Measurements from ENCODE around the gene CNTRL.

DNA sequence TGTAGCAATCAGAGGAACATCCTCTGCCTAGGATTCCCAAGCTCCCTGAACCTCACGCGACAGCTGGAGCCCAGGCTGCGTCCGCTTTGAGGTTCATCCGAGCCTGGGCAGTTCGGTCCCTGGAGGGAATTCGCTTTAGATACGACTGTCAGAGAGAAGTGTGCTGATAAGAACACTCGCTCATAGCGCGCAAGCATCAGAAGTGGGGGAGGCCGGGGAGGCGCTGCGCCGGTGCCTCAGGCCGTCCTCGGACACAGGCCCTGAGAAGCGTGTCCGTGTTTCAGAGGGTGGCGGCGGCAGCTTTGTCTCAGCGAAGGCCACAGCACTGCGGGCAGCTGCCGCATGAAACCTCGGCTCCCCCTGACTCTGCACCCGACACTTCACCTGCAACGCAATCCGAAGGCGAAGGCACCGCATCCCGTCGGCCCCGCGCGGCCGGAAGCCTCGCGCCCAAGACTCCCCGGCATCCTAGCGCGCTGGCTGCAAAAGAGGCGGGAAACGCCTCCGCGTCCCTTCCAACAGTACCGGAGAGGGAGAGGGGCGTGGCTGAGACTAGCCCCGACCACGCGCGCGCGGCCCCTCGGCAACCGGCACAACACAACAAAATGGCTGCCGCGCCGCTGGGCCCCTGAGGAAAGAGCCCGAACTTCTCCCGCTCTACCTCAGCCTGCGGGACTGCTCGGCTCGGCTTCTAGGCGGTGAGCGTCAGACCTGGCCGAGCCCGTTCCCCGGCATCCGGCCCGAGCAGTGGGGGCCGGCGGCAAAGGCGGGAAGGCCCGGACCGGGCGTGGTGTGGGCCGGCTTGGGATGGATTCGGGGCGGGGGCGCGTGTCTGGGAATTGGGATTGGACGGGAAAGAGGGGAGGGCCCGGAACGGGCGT is at the start of gene CNTRL:
- TF ChIP-seq, protein P1, sequence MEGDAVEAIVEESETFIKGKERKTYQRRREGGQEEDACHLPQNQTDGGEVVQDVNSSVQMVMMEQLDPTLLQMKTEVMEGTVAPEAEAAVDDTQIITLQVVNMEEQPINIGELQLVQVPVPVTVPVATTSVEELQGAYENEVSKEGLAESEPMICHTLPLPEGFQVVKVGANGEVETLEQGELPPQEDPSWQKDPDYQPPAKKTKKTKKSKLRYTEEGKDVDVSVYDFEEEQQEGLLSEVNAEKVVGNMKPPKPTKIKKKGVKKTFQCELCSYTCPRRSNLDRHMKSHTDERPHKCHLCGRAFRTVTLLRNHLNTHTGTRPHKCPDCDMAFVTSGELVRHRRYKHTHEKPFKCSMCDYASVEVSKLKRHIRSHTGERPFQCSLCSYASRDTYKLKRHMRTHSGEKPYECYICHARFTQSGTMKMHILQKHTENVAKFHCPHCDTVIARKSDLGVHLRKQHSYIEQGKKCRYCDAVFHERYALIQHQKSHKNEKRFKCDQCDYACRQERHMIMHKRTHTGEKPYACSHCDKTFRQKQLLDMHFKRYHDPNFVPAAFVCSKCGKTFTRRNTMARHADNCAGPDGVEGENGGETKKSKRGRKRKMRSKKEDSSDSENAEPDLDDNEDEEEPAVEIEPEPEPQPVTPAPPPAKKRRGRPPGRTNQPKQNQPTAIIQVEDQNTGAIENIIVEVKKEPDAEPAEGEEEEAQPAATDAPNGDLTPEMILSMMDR (IDR thresholded peaks at IDR 0.05; ENCODE audit: poor library complexity, severe bottlenecking) = peak; percentile 11
- peak; percentile 68 for TF ChIP-seq POLR2AphosphoS5 (IDR thresholded peaks at IDR 0.05)
- TF ChIP-seq SMC3 (conservative IDR thresholded peaks at IDR 0.05; ENCODE audit: poor library complexity) = peak; percentile 38
- peak; percentile 60 for TF ChIP-seq REST (IDR thresholded peaks at IDR 0.05; ENCODE audit: borderline replicate concordance)
- TF ChIP-seq EZH2 (IDR thresholded peaks at IDR 0.05; ENCODE audit: borderline replicate concordance, insufficient read depth, low read length, poor library complexity, severe bottlenecking) = no peak
- peak; percentile 91 for TF ChIP-seq MXI1 (conservative IDR thresholded peaks at IDR 0.05; ENCODE audit: poor library complexity, severe bottlenecking)
- TF ChIP-seq TAF1 (IDR thresholded peaks at IDR 0.05; ENCODE audit: low read depth) = peak; percentile 78
- peak; percentile 47 for TF ChIP-seq EP300 (conservative IDR thresholded peaks at IDR 0.05; ENCODE audit: poor library complexity, severe bottlenecking)

Measured in neural cell (in vitro differentiated cells).